Peyer's patch (tissue), 4 donors: ENCODE results near the gene PGR. TPM values are rescaled to one million over a fixed set of nuclear protein-coding genes. Genes with fewer than 3 reads are reported as not detected.
A peak's percentile ranks its signal among the peaks of the same experiment; 100 is the strongest.

Experiments used
- DNase-seq, 3 donors: peaks; one replicate each; pipeline ENCODE4 v3.0.0-alpha.2; 2017 to 2019
- H3K27ac ChIP-seq, 4 donors: fragments of 200-600 bp; sonication (generic); one replicate each; pipeline ENCODE4 v1.5.1; 2016 to 2019
- H3K27me3 ChIP-seq, 2 donors: fragments of 200-600 bp; sonication (generic); one replicate each; pipeline ENCODE4 v1.5.1; 2019
- H3K36me3 ChIP-seq, 3 donors: fragments of 200-600 bp; sonication (generic); one replicate each; pipeline ENCODE4 v1.5.1; 2016 to 2019
- H3K4me1 ChIP-seq, 4 donors: fragments of 200-600 bp; sonication (generic); one replicate each; pipeline ENCODE4 v1.5.1; 2016 to 2019
- H3K4me3 ChIP-seq, 4 donors: fragments of 200-600 bp; sonication (generic); 1 replicate in 3 of 4; 2 replicates in 1 of 4; pipeline ENCODE4 v1.5.1; 2016 to 2019; ENCODE audit warnings: mild to moderate bottlenecking in 1 of 4
- H3K9me3 ChIP-seq, 4 donors: fragments of 200-600 bp; sonication (generic); one replicate each; pipeline ENCODE4 v1.5.1; 2016 to 2019; ENCODE audit warnings: mild to moderate bottlenecking in 1 of 4
- POLR2A ChIP-seq, 2 donors: fragments of 450-650 bp; IDR thresholded peaks; one replicate each; pipeline ENCODE4 v1.5.1; 2017; ENCODE audit warnings: antibody characterized with exemption in 2 of 2, mild to moderate bottlenecking in 2 of 2, moderate library complexity in 2 of 2
- total RNA-seq, 4 donors: library from RNA; depleted of rRNA; stranded (reverse); fragments of >200 nt; gene quantifications; one replicate each; pipeline ENCODE4 v1.1.0, GENCODE V29; 2016
- TF ChIP-seq, protein P1 (sequence below), 6 experiments: fragments of 450-650 bp in 4 of 6; fragments of 200-600 bp in 2 of 6; sonication (generic) in 1 of 6; IDR thresholded peaks; one replicate each; pipeline ENCODE4 v1.5.1; 2017 to 2019; ENCODE audit warnings: antibody characterized with exemption in 6 of 6, mild to moderate bottlenecking in 3 of 6, moderate library complexity in 1 of 6

Gene PGR
- total RNA-seq, 4 donors from 2014 or later: 0.35 to 1.7 (median 0.86) TPM

DNA sequence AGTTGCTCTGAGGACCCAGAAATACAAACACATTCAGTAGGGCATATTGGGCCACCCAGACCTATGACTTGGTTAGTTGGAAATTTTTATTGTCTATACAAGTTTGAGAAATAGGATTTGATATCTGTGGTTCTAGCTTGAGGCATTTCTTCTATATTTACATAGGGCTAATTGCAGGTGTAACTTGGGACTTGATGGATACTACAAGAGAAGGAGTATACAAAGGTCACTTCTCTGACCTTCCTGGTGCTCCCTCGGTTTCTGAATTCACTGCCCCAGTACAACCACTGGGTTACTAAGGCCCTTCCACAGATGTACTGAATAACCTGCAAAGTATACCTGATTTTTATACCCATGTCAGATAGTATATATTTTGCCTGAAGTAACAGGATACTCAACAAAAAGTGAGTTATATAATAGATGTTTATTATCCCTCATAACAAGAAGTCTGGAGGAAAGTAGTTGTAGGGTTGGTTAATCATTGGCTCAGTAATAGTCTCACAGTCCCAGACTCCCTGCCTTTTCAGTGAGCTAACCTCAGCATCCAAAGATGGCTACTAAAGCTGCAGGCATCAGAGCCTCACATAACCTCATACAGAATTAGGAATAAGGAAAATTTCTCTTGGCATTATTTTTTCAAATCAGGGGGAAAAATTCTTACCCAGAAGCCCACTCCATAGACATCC is 8.8 kb upstream of the PGR start:
- H3K27me3 ChIP-seq: no peaks in the 10 kb centered on the region
- no peaks in the 10 kb centered on the region for H3K9me3 ChIP-seq
- H3K4me3 ChIP-seq: no peak overlapping the region
- no peak overlapping the region for H3K27ac ChIP-seq
- H3K36me3 ChIP-seq: no peaks in the 10 kb centered on the region
- TF ChIP-seq POLR2A (IDR thresholded peaks at IDR 0.05): no peak
- TF ChIP-seq, protein P1, sequence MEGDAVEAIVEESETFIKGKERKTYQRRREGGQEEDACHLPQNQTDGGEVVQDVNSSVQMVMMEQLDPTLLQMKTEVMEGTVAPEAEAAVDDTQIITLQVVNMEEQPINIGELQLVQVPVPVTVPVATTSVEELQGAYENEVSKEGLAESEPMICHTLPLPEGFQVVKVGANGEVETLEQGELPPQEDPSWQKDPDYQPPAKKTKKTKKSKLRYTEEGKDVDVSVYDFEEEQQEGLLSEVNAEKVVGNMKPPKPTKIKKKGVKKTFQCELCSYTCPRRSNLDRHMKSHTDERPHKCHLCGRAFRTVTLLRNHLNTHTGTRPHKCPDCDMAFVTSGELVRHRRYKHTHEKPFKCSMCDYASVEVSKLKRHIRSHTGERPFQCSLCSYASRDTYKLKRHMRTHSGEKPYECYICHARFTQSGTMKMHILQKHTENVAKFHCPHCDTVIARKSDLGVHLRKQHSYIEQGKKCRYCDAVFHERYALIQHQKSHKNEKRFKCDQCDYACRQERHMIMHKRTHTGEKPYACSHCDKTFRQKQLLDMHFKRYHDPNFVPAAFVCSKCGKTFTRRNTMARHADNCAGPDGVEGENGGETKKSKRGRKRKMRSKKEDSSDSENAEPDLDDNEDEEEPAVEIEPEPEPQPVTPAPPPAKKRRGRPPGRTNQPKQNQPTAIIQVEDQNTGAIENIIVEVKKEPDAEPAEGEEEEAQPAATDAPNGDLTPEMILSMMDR (IDR thresholded peaks at IDR 0.05): no peak
- no peak for DNase-seq
- no peaks in the 10 kb centered on the region for H3K4me1 ChIP-seq

DNA sequence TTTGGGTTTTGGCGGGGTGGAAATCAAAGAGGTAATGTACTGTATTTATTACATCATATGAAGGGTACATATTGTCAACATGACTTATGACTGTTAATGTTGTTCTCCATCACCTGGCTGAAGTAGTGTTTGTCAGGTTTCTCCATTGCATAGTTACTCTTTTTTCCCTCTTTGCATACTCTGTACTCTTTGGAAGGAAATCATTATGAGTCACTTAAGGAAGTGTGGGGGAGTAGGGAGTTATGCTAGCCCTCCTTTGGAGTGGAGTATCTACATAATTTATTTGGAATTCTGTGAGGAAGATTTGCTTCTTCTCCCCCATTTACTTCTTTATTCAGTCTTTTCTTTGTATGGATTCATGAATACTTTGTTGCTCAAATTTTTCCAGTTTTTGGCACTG is 3.6 kb upstream of the PGR start:
- TF ChIP-seq, protein P1 (IDR thresholded peaks at IDR 0.05): no peak
- no peak for TF ChIP-seq POLR2A (IDR thresholded peaks at IDR 0.05)
- Histone ChIP-seq H3K36me3 (no peaks in the 10 kb centered on the region), H3K27me3 (peaks cover 0 to 4% of the 10 kb centered on the region in 2 donors), H3K9me3 (no peaks in the 10 kb centered on the region), H3K4me1 (no peaks in the 10 kb centered on the region), H3K27ac (no peak overlapping the region), H3K4me3 (no peak overlapping the region)
- no peak for DNase-seq

DNA sequence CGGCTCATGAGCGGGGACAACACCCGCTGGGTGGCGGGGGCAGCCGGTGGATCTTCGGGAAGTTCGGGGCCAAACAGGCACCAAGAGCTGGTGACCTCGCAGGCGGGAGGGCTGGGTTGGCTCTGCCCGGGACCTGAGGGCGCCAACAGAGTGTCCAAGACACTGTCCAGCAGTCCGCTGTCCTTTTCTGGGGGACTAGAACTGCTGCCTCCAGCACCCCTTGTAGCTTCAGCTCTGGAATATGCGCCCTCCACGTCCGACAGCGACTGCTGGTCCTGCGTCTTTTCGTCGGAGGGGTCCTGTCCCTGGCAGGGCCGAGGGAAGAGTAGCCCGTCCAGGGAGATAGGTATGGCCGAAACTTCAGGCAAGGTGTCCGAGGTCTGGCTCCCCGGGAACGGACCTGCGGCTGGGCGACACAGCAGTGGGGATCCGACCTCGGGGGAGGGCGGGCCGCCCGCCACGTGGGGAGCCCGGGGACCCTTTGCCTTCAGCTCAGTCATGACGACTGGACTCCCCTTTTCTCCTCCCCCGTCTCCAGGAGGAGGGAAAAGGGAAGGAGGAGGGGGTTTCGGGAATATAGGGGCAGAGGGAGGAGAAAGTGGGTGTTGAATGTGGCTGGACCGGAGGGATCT is 926 bp downstream of the PGR start:
- no peak for TF ChIP-seq POLR2A (IDR thresholded peaks at IDR 0.05)
- TF ChIP-seq, protein P1 (IDR thresholded peaks at IDR 0.05): no peak
- no peak for DNase-seq
- H3K4me3 ChIP-seq: peak overlapping the region; percentile 24 to 56 (median 42)
- H3K9me3 ChIP-seq: no peaks in the 10 kb centered on the region
- H3K27me3 ChIP-seq: peaks cover 0 to 9% of the 10 kb centered on the region in 2 donors
- H3K36me3 ChIP-seq: no peaks in the 10 kb centered on the region
- H3K27ac ChIP-seq: peak overlapping the region in 2 of 4 donors; percentile 32 to 60
- no peaks in the 10 kb centered on the region for H3K4me1 ChIP-seq

DNA sequence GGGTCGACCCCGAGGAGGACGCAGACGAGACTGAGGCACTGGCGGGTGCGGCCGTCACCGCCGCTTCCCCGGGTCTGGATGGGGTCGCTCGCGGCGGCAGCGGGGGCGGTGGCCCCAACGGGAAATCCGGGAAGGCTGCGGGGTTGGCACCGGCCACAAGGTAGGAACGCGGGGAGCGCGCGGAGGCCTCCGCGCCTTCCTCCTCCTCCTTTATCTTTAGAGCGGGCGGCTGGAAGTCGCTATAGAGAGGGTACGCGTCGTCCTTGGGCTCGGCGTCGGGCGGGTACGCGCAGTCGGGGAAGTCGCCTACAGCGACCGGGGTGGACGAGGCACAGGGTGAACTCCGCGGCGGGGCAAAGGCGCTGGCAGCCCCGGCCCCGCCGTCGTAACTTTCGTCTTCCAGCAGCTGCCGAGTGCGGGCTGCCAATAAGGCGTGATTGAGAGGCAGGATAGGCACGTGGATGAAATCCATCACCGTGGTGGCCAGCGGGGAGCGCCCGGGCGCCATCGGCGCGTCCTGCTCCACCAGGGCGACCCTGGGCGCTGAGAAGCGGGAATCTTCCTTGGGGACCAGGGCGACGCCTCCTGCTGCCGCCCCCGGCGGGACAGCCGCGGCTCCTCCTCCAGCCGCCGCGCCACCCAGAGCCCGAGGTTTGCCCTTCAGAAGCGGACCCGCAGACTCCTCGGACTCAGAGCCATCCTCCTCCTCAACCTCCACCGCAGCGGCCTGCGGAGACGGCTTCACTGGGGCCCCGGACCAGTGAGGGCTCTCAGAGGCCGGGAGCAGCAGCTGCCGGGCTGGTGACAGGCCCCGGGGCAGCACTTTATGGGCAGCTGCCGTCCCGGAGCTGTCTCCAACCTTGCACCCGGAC is 1.7 kb downstream of the PGR start:
- no peaks in the 10 kb centered on the region for H3K4me1 ChIP-seq
- H3K27ac ChIP-seq: peak overlapping the region; percentile 4 to 60 (median 35)
- H3K9me3 ChIP-seq: no peaks in the 10 kb centered on the region
- no peak for TF ChIP-seq POLR2A (IDR thresholded peaks at IDR 0.05)
- TF ChIP-seq, protein P1 (IDR thresholded peaks at IDR 0.05): no peak
- H3K4me3 ChIP-seq: peak overlapping the region; percentile 24 to 56 (median 42)
- H3K36me3 ChIP-seq: no peaks in the 10 kb centered on the region
- H3K27me3 ChIP-seq: peaks cover 0 to 9% of the 10 kb centered on the region in 2 donors
- peak in 2 of 3 donors; percentile 43 to 49 for DNase-seq

DNA sequence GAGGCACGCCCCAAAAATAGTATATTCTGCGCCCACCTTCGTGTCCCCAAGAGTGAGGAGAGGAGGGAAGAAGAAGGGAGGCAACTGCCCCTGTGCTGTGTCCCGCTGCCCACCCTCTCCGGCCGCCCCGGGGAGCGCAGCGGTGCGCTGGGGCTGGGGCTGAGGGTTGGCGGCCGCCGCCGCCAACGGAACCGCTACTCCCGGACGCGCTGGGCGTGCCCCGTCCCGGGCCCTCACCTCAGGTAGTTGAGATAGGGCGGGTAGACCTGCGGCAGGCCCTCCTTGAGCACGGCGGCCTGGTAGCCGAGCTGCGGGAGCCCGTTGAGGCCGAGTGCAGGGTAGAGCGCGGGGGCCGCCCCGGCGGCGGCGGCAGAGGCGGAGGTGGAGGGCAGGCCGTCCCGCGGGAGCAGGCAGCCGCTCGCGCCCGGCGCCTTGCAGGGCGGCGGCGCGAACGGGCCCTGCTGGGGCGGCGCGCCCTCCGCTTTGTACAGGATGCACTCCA is 2.4 kb downstream of the PGR start:
- no peaks in the 10 kb centered on the region for H3K36me3 ChIP-seq
- H3K4me1 ChIP-seq: no peaks in the 10 kb centered on the region
- H3K27me3 ChIP-seq: peaks cover 0 to 9% of the 10 kb centered on the region in 2 donors
- DNase-seq: no peak
- H3K9me3 ChIP-seq: no peaks in the 10 kb centered on the region
- no peak for TF ChIP-seq POLR2A (IDR thresholded peaks at IDR 0.05)
- TF ChIP-seq, protein P1 (IDR thresholded peaks at IDR 0.05): no peak
- H3K27ac ChIP-seq: peak overlapping the region in 3 of 4 donors; percentile 32 to 60 (median 38)
- peak overlapping the region; percentile 24 to 56 (median 42) for H3K4me3 ChIP-seq
